Cardiac muscle cell (in vitro differentiated cells and primary cell): ENCODE data around the gene TRANK1. TPM values are rescaled to one million over a fixed set of nuclear protein-coding genes. Genes with fewer than 3 reads are reported as not detected.

ENCODE experiments used
- DNase-seq, 2 donors: peaks; one replicate each; pipeline versions ENCODE4 v3.0.0 to v3.0.0-alpha.2; 2010 to 2017; ENCODE audit warnings: low read depth in 1 of 2, low spot score in 1 of 2
- H3K27ac ChIP-seq: fragments of 200-600 bp; sonication (generic); 2 replicates; pipeline ENCODE4 v1.5.1; 2016
- H3K27me3 ChIP-seq: fragments of 200-600 bp; sonication (generic); 2 replicates; pipeline ENCODE4 v1.6.0; 2016; ENCODE audit warnings: control low read depth
- H3K36me3 ChIP-seq: fragments of 200-600 bp; sonication (generic); 2 replicates; pipeline ENCODE4 v1.5.1; 2016; ENCODE audit warnings: control low read depth
- H3K4me1 ChIP-seq: fragments of 200-600 bp; sonication (generic); 2 replicates; pipeline ENCODE4 v1.8.1; 2017; ENCODE audit warnings: low read depth, mild to moderate bottlenecking, mixed run types
- H3K4me3 ChIP-seq: fragments of 200-600 bp; sonication (generic); 2 replicates; pipeline ENCODE4 v1.5.1; 2016; ENCODE audit warnings: mild to moderate bottlenecking
- H3K9me3 ChIP-seq: fragments of 200-600 bp; sonication (generic); 2 replicates; pipeline ENCODE4 v1.5.1; 2017; ENCODE audit warnings: low read depth, mild to moderate bottlenecking, control low read depth
- CTCF ChIP-seq: IDR thresholded peaks from 2 replicates; pipeline ENCODE4 v1.5.1; 2012; ENCODE audit warnings: low read depth, mild to moderate bottlenecking, low read length
- polyA plus RNA-seq: library from polyadenylated mRNA; unstranded; fragments of >200 nt; fragmentation: Nextera tagmentation; extraction: Ambion mirVana; gene quantifications from 2 replicates; pipeline ENCODE4 v1.2.1, GENCODE V29; 2016
- total RNA-seq: library from RNA; depleted of rRNA; stranded (reverse); fragments of >200 nt; gene quantifications from 2 replicates; pipeline ENCODE4 v1.2.3, GENCODE V29; 2016

TRANK1 gene
- total and polyA plus RNA-seq, 2 experiments from 2014 or later = 1.9 to 8.2 TPM

DNA sequence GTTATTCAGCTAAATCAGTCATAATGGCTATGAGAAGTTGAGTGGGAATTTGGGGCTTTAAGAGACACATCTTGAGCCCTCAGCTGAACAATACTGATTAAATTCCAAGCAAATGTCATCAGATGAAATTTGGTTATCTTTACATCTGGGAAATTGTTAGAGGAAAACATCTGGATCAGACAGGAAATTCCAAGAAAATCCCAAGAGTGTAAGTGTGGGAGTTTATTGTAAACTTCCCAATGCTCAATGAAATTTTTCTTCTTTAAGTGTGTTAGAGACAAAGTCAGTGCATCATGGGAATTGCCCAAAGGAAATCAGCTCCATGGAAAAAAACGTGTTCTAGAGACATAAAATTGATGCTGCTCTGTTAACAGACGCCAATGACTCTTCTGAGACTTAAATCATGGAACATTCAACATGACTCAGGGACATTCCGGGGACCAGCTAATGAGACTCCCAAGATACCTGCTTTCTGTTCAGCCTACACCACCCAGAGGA is 160.7 kb downstream of the TRANK1 start:
- H3K4me3 ChIP-seq = no peak overlapping the region
- no peaks in the 10 kb centered on the region for H3K9me3 ChIP-seq
- TF ChIP-seq CTCF = no peak
- no peaks in the 10 kb centered on the region for H3K27me3 ChIP-seq
- no peaks in the 10 kb centered on the region for H3K36me3 ChIP-seq
- H3K4me1 ChIP-seq = peaks cover 5% of the 10 kb centered on the region
- no peak overlapping the region for H3K27ac ChIP-seq
- no peak for DNase-seq

GRCh38 chr3:36777424-36778218 is 167.2 kb downstream of the TRANK1 start:
- no peak for DNase-seq
- H3K27me3 ChIP-seq = no peaks in the 10 kb centered on the region
- H3K9me3 ChIP-seq = no peaks in the 10 kb centered on the region
- no peaks in the 10 kb centered on the region for H3K36me3 ChIP-seq
- no peak overlapping the region for H3K4me3 ChIP-seq
- no peak for TF ChIP-seq CTCF
- peaks cover 24% of the 10 kb centered on the region for H3K4me1 ChIP-seq
- no peak overlapping the region for H3K27ac ChIP-seq

Other genes starting within 250 kb of the TRANK1 start
- gene DCLK3, start 180.5 kb downstream of the TRANK1 start, total RNA-seq = 0.07 and 0.15 TPM in 2 replicates
- gene DCLK3, start 180.5 kb downstream of the TRANK1 start, polyA plus RNA-seq = 0.62 TPM in 1 of 2 replicates, not detected in the other
- gene EPM2AIP1, start 48.1 kb upstream of the TRANK1 start, total RNA-seq = 24.2 and 30.7 TPM in 2 replicates
- 34.8 and 38.0 TPM in 2 replicates for gene EPM2AIP1, start 48.1 kb upstream of the TRANK1 start, polyA plus RNA-seq
- gene MLH1, start 48.5 kb upstream of the TRANK1 start, total RNA-seq = 63.1 and 114 TPM in 2 replicates
- gene MLH1, start 48.5 kb upstream of the TRANK1 start, polyA plus RNA-seq = 35.2 and 51.6 TPM in 2 replicates
- 61.2 and 92.6 TPM in 2 replicates for gene LRRFIP2, start 229.5 kb upstream of the TRANK1 start, total RNA-seq
- 55.9 and 68.2 TPM in 2 replicates for gene LRRFIP2, start 229.5 kb upstream of the TRANK1 start, polyA plus RNA-seq